ENCODE measurements around the gene CDH20. TPM values are rescaled to one million over a fixed set of nuclear protein-coding genes. Genes with fewer than 3 reads are reported as not detected.

The CDH20 gene
- total RNA-seq, 2 experiments from 2014 or later, result 0.06 to 0.19 TPM

DNA sequence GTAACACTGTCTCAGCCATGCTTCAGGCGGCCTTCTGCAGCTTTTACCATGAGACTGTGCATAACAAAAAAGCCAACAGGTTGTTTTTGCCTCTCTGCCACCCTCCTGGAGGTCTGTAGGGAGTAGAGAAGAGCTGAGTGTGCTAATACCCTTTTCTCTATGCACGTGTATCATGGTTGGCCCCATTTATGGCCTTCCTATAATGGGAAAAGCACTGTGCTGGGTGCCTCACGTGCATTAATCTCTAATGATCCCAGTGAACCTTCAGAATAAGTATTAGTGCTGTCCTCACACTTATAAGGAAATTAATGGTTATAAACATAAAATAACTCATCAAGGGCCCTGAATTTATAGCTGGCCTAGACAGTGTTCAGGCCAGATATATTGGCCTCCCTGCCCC, 164.2 kb downstream of the CDH20 start:
- ChIA-PET POLR2A (no interaction called here), CTCF (no interaction called here)

- ChIA-PET CTCF (no interaction called here), POLR2A (no interaction called here)
Observed at GRCh38 chr18:61502472-61502871, 169.2 kb downstream of the CDH20 start.

DNA sequence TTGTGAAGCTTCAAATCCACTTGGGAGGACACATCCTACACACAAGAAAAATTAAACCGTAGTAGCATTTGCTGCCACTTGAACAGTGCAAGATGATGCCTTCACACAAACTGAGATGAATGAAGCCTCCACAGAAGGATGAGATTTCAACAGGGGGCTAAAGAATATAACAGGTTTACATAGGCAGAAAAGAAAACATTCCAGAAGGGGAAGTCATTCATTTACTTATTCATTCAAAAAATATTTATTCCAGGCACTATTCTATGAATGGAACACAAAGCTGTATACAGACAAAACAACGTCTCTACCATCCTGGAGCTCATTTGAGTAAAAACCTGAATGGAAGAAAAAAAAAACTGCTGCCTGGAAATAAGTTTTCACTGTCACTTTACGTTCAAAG, 170.5 kb downstream of the CDH20 start:
- POLR2A ChIA-PET, result no interaction called here
- CTCF ChIA-PET, result no interaction called here

GRCh38 chr18:61528961-61529360, 195.7 kb downstream of the CDH20 start:
- CTCF ChIA-PET, result no interaction called here
- POLR2A ChIA-PET, result no interaction called here

DNA sequence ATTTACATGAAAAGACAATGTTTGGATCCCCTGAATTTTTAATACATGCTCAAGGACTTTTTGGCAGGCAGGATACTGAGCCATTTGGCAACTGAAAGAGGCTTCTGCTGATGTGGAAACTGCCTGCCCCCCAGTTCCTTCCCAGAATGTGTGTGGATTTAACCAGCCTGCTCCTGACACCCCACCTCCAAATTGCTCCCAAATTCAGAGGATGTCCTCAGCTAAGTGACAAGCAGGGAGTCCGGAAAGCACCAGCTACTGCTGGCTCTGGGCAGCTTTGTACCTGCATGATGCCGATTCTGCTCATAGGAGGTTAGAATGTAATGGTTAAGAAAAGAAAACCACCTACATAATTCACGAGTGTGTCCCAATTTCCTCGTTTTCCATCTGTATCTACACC, 197.5 kb downstream of the CDH20 start:
- ChIA-PET CTCF (no interaction called here), POLR2A (no interaction called here)

DNA sequence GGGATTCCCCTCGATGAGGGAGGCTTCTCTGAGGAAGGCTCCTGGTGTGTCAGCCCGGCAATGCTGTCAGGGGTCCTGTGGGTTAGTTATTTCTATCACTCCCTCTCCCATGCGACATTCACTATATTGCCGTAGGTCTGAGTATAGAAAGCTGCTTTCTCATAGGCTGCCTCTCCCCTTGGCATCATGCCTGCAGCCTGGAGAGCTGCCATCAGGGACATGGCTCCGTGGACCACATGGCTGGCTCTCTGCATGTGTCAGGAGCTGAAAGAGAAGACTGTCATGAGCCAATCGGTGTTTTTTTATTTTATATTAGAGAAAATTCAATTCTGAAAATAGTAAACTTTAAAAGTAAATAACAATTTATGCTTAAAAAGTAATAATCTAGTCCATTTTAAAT, 198.0 kb downstream of the CDH20 start:
- ChIA-PET POLR2A (no interaction called here), CTCF (no interaction called here)

DNA sequence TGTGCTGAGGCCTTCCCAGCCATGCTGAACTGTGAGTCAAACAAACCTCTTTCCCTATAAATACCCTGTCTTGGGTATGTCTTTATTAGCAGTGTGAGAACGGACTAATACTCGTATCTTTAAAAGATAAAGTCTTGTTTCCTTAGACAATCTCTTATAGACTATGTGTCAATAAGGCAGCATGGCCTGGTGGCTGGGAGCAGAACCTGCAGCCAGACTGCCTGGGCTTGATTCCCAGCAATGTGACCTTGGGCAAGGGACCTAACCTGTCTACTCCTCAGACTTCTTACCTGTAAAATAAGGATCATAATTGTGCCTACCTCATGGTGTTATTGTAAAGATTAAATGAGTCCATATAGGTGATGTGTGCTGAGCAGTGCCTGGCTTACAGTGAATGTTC, 198.7 kb downstream of the CDH20 start:
- ChIA-PET CTCF (no interaction called here), POLR2A (no interaction called here)

GRCh38 chr18:61535401-61535800, 202.2 kb downstream of the CDH20 start:
- POLR2A ChIA-PET, result no interaction called here
- CTCF ChIA-PET, result no interaction called here

GRCh38 chr18:61541673-61542072, 208.4 kb downstream of the CDH20 start:
- ChIA-PET CTCF (no interaction called here), POLR2A (no interaction called here)

DNA sequence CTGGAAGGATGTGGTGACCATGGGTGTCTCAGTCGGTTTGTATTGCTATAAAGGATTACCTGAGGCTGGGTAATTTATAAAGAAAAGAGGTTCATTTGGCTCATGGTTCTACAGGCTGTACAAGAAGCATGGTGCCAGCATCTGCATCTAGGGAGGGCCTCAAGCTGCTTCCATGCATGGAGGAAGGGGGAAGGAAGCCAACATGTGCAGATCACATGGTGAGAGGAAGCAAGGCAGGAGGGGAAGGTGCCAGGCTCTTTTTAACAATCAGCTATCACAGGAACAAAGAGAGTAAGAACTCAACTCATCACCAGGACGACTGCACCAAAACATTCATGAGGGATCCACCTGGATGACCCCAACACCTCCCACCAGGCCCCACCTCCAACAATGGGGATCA, 209.4 kb downstream of the CDH20 start:
- POLR2A ChIA-PET, result no interaction called here
- CTCF ChIA-PET, result no interaction called here

- POLR2A ChIA-PET, result no interaction called here
- CTCF ChIA-PET, result no interaction called here
Observed at GRCh38 chr18:61543518-61543917, 210.3 kb downstream of the CDH20 start.

DNA sequence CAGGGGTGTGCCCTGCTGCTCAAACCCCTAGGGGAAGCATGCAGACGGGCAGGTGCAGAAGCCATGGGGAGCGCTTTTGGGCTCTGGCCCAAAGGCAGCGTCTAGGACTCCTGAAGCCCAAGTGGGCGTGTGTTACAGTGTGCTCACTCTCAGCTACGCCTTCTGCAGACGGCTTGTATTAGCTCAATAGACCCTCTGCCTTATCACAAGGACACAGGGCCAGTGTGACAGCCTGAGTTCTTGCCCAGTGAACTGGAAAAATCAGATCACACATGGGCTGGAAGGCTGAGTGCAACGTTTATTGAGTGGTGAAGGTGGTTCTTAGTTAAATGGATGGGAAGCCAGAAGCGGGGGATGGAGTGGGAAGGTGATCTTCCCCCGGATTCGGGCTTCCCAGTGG, 210.9 kb downstream of the CDH20 start:
- ChIA-PET POLR2A (no interaction called here), CTCF (no interaction called here)

DNA sequence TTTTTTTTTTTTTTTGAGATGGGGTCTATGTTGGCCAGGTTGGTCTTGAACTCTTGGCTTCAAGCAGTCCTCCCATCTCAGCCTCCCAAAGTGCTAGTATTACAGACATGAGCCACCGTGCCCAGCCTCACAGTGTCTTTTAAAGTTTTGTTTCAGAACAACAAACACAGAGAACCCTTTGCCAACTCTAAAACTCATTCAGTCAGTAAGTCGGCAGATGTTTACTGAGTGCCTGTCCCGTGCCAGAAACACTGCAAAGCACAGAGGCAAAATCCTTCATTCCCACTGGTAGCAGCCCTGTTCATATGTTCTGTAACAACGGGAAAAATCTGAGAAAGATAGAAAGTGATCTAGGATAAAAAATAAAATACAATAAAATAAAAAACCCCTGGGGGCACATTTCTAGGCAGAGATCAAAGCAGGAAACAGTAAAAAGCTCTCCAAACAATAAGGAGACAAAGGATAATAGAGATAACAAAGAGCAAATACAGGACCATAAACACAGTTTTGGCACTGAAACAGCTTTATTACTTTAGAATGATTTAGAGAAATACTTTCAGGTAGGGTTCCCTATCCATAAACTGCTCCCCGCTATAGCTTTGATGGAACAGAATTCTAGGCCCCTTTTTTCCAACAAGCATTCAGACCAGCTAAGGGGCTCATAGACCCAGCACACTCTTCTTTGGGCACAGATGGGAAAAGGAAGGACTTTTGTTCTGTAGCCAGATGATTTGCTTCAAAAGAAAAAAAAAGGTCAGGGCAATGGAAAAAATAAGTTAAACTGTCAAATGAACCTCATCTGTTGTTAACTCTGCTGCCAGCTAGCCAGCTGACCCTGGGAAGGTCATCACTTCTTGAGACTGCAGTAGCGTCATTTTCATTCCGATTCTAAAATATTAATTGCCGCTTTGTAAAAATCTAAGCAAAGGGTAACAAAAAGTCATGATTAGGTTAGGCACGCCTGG, 212.3 kb downstream of the CDH20 start:
- ChIA-PET POLR2A (no interaction called here), CTCF (no interaction called here)

GRCh38 chr18:61546590-61546989, 213.4 kb downstream of the CDH20 start:
- ChIA-PET POLR2A (no interaction called here), CTCF (no interaction called here)

- ChIA-PET CTCF (no interaction called here), POLR2A (no interaction called here)
Observed at GRCh38 chr18:61549416-61549815, 216.2 kb downstream of the CDH20 start.

- POLR2A ChIA-PET, result no interaction called here
- CTCF ChIA-PET, result no interaction called here
Observed at GRCh38 chr18:61549889-61550288, 216.7 kb downstream of the CDH20 start.

DNA sequence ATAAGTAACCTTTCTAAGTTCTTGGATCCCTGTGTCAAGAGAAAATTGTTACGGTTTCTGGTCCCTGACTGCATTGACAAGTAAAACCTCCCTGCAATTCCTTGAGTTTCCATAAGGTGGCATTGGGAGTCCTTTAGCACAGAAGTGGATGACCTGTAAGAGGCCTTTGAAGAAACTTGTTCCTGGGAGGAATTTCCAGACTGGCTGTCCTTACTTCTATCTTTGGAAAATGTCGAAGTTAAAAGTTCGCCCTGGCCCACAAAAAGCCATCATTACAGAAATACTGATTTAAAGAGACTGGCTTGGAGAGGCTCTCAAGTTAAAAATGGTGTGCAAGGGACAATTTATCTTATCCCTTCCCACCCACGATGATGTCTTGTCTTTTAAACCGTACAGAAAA, 218.4 kb downstream of the CDH20 start:
- POLR2A ChIA-PET, result no interaction called here
- CTCF ChIA-PET, result no interaction called here

- POLR2A ChIA-PET, result interaction anchor here (0.6 kb wide), 1 partner anchor 63 kb away, joined by 3 read pairs; no protein-coding TSS in a partner anchor
- CTCF ChIA-PET, result no interaction called here
Observed at GRCh38 chr18:61553045-61553659, 219.9 kb downstream of the CDH20 start.

DNA sequence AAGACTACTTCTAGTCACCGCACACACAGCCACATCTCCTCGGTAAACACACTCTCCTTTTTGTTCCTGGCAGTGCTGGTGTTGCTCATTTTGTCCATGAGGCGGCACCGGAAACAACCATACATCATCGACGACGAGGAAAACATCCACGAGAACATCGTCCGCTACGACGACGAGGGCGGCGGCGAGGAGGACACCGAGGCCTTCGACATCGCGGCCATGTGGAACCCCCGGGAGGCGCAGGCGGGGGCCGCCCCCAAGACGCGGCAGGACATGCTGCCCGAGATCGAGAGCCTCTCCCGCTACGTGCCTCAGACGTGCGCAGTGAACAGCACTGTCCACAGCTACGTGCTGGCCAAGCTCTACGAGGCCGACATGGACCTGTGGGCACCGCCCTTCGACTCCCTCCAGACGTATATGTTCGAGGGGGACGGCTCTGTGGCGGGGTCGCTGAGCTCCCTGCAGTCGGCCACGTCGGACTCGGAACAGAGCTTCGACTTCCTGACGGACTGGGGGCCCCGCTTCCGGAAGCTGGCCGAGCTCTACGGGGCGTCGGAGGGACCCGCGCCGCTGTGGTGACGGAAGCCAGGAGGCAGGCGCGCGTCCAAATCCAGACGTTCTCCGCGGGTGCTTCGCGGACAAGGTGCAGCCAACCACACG, 221.0 kb downstream of the CDH20 start:
- CTCF ChIA-PET, result interaction anchor here (0.9 kb wide), 1 partner anchor 20 kb away, joined by 3 read pairs; no protein-coding TSS in a partner anchor

DNA sequence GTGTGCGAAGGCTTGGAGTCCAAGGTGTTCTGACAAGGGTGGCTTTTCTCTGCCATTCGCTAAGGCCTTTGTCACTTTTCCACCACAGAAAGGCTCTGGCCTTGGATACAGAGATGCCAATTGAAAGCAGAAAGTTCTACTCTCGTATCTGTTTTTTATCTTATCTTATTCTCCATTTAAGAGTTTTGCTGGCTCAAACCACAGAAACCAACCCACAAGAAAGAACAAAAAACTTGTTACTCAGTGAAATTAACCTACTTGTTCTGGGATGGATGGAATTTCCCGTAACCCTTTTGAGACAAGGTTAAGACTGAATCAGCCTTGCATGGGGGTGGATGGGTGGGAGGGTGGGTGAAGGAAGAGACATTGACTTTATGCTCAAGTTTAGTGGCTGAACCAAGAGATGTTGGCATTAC, 221.7 kb downstream of the CDH20 start:
- CTCF ChIA-PET, result interaction anchor here (0.9 kb wide), 1 partner anchor 19 kb away, joined by 3 read pairs; no protein-coding TSS in a partner anchor
- POLR2A ChIA-PET, result no interaction called here

More for the DNA sequence above, 221.0 kb downstream of the CDH20 start:
- POLR2A ChIA-PET, result no interaction called here

DNA sequence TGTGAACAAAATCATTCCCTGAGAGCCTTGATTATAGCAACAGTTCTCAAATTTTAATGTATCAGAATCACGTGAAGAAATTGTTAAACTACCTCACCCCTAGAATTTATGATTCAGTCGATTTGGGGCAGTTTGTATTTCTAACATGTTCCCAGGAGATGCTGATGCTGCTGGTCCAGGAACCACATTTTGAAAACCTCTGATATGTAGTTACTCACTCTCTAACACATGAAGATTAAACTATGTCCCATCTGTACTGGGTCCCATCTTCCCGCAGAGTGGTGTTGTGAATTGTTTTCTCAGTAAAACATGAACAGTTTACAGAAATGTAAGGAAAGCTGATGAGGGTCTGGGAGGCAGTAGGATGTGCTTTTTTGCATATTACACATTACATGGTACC, 223.1 kb downstream of the CDH20 start:
- ChIA-PET POLR2A (no interaction called here), CTCF (no interaction called here)
